Lower leg skin (tissue), 3 donors: ENCODE measurements around the gene HNRNPA1L2.

Experiments
- CTCF ChIP-seq, 3 donors: fragments of 450-650 bp; IDR thresholded peaks; one replicate each; pipeline ENCODE4 v1.5.1; 2016; ENCODE audit warnings: antibody characterized with exemption in 3 of 3, mild to moderate bottlenecking in 3 of 3, moderate library complexity in 2 of 3
- POLR2A ChIP-seq, 2 donors: fragments of 450-650 bp; IDR thresholded peaks; one replicate each; pipeline ENCODE4 v1.6.1; 2016 to 2017; ENCODE audit warnings: antibody characterized with exemption in 2 of 2, mild to moderate bottlenecking in 1 of 2, moderate library complexity in 1 of 2

- TF ChIP-seq CTCF (IDR thresholded peaks at IDR 0.05) (no peak), POLR2A (IDR thresholded peaks at IDR 0.05) (no peak)
Measured at GRCh38 chr13:52599037-52599847, 43.0 kb upstream of the HNRNPA1L2 start.
